SKM-1 (cell line): ENCODE results near the gene PEAK1.
"Not testable (repeated sequence)": the region's sequence is repeated elsewhere in the genome, so short reads cannot be mapped to it uniquely, and the experiment has no call there.

Source experiments
- DNase-seq: peaks from one replicate; lab custom pipeline; 2025; ENCODE audit not compliant: unreplicated experiment; lab: John Stamatoyannopoulos, UW

The PEAK1 gene

DNA sequence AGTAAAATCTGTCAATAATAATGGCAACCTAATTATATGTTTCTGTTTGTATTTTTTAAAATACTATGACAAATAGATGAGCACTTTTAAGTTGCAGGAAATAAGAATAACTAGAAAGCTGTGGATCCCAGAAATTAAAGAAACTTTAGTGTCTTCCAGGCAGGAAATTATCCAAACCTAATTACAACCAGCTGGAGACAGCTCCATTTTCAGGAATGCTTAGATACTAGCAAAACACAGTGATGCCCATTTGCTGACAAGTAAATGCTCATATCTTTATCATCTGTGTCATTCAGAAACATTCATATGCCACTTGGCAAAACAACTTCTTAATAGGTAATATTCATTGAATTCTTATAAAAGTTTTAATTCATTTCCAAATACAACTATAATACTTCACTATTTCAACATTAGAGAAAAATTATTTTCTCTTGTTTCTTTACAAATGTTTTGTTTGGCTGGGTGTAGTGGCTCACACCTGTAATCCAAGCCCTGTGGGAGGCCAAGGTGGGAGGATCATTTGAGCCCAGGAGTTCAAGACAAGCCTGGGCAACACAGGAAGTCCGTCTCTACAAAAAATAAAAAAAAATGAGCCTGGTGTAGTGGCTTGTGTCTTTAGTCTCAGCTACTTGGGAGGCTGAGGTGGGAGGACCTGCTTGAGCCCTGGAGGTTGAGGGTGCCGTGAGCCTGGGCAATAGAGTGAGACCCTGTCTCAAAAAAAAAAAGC is 179.9 kb downstream of the PEAK1 start:
- DNase-seq: no peak

DNA sequence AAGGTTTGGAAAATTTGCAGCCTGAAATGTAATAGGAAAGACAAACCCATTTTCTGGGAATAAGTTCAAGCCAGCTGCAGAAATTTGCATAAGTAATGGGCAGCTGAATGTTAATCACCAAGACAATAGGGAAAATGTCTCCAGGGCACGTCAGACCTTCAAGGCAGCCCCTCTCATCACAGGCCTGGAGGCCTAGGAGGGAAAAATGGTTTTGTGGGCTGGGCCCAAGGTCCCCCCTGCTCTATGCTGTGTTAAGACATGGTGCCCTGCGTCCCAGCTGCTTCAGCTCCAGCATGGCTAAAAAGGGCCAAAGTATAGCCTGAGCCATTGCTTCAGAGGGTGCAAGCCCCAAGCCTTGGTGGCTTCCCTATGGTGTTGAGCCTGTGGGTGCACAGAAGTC is 184.3 kb downstream of the PEAK1 start:
- DNase-seq: no peak

DNA sequence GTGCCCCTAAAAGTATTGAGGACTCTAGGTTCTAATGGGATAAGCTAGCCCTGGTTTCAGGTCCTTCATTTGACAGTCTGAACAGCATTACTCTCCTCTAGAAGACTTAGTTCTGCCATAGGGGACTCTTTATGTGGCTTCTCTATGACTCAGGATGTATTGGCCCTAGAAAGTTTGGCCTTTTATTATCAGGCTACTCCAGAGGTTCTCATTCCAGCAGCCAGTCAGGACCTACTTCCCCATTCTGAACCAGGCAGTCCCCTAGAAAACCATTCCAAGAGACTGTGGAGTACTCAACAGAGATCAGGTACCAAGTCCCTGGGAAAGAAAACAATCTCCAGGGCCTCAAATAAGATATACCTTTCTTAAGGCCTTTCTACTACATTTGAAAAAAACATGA is 191.1 kb downstream of the PEAK1 start:
- DNase-seq: no peak

DNA sequence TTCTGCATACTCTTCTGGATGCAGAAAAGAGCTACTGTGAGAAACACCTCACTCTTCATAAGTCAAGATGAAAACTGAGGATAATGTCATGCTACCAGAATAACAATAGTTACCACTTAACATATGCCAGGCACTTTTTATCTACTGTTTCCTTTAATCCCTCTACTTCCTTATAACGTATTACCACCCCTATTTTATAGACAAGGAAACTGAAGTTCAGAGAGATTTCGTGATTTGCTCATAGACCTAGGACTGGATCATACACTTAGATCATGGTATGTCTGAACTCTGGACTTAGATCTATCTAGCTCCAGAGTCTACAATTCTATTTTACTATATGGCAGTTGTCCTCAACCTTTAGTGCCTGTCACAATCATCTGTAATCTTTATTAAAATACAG is 193.3 kb downstream of the PEAK1 start:
- no peak for DNase-seq

DNA sequence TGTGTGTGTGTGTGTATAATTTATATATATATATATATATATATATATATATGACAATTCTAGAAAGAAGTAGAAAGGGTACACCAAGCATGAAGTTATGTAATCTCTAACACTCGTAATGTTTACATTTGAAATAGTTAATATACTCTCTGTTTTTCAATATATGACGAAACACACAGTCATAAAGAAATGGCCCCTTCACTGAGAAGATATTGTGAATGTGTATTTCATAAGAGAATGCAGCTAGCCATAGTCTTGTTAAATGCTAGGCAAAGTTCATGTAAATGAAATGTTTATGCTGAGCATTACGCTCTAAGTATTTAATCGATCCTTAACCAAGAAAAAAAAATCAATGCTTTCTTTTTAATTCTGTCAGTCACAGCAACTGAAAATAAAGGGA is 194.3 kb downstream of the PEAK1 start:
- DNase-seq: no peak

DNA sequence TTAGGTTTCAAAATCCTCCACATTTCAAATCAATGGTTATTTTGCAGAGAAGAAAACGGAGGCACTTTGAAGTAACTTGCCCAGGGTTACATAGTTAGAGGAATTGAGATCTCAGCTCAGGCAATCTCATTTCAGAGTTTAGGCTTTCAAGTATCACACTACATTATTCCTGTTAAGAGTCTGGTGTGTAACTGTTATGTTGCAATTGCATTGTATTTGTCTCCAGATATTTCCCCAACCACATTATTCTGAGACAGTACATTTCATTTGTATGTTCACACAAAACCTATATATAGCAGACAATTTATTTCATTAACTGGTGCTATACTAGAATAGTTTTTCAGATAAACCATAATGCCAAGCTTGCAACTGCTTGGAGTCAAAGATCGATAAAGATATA is 194.8 kb downstream of the PEAK1 start:
- no peak for DNase-seq

DNA sequence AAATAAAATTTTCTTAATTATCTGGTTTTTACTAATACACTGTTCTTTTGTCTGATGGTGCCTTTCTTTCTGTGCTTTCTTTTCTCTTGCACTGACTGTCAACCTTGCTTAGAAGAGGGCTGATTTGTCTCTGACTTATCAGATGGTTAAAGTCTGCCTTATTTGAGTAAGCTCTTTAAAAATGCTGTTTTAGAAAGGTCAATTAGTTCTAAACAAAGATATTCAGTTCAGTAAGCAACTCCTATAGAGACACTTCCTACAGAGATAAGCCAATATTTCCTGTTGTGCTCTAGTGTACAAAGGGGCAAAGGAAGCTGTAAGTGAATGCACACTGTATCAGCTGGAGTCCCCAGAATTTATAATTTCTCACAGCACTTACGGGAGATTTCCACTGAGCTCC is 195.6 kb downstream of the PEAK1 start:
- no peak for DNase-seq

DNA sequence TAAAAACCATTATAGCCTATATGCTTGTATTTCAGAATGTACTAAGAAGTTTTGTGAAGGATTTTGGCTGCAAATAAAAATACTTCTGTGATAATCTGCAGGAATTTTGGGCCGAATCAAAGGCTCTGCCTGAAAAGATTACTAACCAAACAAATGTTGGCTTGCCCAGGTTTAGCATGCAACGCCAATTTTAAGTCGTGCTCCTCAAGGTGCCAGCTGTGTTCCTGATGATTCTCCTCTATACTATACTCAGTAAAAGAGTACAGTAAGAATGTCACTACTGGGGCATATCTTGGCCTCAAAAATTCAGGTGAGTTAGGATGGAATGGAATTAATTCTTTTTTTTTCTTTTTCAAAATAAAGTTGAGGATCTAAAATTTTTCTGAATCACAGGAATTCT is 198.2 kb downstream of the PEAK1 start:
- DNase-seq: no peak

DNA sequence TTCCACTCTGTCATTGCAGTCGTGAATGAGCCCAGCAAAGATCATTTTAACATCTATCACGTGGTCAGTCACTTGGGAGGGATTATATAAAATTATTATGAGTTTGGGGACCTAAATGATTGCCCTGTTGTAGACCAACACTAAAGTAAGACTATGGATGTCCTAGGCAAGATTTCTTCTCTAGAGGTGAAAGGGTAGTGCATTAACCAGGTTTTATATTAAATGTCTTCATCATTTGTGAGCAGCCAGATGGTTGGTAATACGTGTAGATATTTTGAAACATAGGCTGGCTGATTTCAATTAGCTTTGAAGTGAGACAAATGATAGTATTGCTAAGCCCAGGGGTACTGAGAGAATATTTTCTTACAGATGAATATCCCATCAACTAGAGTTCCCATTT is 198.7 kb downstream of the PEAK1 start:
- DNase-seq: no peak

DNA sequence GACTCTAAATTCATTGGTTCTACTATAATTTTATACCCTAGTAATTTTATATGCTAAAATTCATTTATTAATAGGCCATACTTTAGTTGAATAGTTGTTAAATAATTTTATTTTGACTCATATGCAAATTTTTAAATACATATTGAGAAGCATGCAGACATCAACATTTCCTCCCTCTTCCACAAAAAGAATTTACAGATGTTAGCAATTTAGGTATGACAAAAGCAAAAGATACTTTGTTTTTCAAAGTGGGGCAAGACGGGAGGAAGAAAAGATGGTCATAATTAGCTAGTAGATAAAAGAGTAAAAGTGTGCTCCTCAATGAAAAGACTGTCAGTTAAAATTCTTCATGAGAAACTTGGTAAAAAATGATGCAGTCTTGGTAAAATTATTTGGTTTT is 200.1 kb downstream of the PEAK1 start:
- no peak for DNase-seq

DNA sequence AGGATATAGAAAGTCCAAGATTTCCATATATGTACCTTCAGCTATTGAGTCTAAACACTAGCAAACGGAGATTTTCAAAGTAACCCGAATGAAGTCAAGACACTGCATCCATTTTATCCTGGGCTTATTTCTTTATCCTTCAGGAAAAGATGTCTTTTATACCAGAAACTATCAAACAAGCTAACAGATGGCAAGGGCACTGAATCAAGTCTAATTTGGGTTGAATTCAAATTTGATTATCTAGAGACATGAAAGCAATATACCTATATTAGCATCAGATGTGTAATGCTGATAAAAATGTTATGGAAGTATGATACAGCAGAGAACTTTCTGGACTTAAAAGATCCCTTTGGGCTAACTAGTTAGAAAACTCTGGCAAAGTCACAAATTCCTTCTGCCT is 210.7 kb downstream of the PEAK1 start:
- no peak for DNase-seq

DNA sequence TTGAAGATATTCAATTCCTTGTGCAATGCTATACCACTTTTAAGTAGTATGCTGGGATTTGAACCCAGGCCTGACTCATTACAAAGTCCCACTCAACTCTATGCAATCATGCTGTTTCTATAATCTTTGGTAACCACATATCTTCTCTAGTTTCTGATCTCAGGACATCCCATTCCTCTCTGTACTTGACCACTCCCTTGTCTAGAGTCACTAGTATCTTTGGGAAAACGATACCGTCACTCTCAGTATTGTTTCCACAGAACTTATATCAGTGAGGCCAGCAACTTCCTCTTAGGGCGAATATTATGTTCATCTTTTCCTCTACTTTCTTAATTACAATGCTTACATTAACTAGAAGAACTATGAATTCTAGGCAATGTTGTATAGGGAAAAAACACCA is 211.7 kb downstream of the PEAK1 start:
- DNase-seq: no peak

DNA sequence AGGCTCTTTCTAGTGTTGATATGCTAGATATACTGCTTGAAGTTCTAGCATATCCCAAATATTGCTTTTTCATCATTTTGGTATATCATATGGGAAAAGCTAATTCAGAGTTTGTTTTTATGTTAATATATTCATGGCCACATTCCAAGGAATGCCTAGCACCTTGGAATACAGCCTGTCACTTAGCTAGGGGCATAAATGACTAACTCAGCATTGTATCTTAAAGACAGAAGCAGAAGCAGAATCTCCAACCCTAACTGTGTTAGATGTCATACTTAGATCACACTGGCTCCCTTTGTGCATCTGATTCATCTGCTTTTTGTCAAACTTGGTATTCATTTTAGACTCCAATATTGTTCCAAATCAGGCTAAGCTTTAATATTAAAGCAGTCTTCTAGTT is 218.2 kb downstream of the PEAK1 start:
- DNase-seq: no peak

DNA sequence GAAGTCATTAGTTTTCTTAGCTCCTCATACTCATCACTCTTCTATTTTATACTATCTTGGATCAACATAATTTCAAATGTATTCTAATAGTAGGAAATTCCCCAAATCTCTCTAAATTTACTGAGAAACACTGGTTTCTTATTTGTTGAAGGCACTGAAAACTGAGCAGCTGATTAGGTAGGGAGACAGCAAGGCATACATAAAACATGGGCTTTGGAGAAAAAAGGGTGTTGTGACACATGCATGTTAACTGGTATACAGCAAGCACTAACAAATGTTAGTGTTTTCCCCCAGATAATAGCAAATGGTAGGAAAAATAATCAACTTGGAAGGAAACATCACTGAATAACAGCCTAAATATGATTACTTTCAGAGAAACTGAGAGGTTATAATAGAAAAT is 223.5 kb downstream of the PEAK1 start:
- DNase-seq: no peak

DNA sequence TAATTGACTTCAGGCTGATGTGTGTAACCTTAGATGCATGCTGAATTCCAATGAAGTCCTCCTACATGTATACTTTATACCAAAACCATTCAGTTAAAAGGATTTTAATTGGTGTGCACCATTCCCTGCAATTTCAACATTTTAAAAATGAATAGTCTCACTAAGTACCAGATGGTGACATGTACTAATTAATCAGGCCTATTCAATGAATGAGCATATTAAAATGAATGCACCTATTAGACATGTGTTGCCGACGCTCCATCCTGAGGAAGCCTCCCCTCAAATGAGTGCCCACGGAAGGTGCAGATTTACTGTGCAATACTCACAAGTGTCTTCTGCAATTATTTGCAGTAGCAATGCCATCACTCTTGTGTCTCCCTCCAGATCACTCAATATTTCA is 224.3 kb downstream of the PEAK1 start:
- no peak for DNase-seq

DNA sequence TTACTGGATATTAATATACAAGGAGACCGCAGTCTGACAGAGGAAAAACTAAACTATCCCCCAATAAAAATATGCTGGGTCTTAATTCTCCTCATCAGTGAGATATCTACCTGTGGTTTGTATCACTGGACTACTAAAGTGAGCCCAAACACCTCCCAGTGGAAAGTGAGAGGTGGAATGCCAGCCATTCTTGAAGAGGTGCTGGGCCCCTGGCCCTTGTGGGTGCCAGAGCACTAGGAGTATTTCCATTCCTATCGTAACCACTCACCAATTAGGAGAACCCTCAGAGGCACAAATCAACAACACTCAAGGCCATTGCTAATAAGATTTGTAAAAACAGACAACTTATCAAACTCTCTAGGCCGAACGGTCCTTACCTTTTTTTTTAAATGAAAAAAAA is 227.5 kb downstream of the PEAK1 start:
- DNase-seq: no peak

DNA sequence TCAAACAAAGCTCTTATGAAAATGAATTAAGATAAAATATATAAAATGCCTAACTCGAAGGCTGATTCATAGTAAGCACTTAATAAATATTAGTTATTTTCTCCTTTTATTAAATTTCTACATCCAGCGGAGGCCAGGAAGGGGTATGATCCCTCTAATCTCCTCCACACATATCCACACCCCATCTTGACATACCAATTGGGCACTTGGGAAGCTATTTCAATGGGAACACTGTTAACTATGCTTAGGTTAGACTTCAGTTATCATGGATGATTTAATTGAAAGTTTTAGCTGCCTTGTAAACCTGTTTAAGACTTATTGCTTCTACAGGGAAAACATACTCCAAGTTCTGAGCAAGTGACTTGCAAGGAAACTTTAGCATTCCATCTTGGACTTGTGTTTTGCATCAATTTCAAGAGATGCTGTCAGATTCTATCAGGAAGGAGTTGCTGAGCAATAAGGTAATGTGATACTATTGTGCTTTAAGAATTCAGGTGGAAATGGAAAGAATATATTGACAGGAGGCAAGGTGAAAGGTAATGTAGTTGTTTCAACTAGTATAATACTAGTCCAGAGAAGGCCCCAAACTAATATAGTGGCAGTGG is 228.6 kb downstream of the PEAK1 start:
- no peak for DNase-seq

DNA sequence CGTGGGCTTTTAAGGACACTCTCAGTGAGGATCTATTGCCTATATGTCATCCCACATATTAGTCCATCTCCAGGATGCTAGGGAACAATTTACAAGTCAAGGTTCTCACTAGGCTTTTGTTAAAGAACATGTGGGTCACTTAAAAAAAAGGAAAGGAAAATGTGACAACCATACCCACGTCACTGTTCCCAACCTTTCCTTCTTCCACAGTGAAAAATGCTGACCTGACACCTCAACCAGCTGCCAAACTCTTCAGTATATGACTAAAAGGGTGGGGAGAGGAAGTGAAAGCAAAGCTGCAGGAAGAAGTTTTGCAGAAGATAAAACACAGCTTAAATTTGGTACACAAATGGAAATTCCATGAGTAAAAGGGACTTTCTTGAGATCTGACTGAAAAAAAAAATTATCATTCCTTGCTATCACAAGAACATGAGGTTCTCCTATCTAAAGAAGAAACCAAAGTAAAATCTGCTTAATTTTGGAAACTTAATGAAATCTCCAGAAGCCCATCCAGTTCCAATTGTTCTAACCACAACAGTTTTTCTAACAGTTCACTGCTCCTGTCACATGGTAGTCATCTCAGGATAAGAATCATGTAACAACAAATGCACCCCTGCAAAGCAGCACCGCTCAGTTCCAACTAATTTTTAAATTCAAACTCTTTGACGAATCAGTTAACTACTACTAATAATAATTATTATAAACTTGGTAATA is 232.0 kb downstream of the PEAK1 start:
- peak; percentile 10 for DNase-seq

DNA sequence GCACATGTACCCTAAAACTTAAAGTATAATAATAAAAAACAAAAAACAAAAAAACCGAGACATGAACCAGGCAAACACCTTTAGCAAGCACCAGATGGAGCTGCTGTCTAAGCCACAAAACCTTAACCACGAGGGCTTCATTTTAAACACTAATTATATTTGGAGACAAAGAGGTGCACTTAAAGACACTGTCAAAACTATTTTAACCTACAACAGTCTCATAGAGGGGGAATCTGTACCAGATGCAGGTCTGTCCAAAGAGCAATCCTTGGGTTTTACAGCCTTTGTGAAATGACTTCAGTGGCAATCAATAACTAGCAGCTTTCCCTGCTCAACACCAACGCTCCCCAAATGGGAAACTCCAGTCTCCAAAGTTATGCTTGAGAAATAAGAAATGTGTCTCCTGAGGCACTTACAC is 233.3 kb downstream of the PEAK1 start:
- DNase-seq: no peak

DNA sequence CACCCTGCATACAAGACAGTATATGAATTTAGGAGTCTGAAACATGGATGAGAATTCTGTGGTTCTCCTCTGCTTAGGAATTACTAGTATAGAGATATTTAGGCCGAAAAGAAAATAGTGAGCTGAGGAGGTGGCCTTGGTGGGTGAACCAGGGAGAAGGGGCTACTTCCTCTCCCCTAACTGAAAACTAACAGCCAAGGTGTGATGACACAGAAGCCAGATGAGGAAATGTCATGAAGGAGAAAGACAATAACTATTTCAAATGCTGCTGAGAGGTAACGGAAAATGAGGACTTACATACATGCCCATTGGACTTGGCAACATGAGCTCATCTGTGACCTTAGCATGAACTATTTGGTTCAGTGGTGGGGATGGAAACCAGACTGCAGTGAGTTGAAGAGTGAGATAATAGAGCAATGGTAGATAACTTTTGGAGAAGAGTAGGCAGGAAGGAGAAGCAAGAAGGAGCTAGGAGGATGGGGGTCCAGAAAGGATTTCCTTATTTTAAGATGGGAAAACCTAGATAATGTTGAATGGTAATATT is 234.6 kb downstream of the PEAK1 start:
- DNase-seq: no peak

DNA sequence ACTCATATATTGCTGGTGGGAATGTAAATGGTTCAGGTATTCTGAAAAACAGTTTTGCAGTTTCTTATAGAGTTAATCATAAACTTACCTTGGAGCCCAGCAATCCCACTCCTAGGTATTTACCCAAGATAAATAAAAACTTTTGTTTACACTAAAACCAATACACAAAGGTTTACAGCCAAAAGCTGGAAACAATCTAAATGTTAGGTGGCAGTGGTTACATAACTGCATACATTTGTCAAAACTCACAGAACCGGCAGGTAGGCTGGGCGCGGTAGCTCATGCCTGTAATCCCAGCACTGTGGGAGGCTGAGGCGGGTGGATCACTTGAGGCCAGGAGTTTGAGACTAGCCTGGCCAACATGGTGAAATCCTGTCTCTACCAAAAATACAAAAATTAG is 235.6 kb downstream of the PEAK1 start:
- DNase-seq: not testable (repeated sequence)

DNA sequence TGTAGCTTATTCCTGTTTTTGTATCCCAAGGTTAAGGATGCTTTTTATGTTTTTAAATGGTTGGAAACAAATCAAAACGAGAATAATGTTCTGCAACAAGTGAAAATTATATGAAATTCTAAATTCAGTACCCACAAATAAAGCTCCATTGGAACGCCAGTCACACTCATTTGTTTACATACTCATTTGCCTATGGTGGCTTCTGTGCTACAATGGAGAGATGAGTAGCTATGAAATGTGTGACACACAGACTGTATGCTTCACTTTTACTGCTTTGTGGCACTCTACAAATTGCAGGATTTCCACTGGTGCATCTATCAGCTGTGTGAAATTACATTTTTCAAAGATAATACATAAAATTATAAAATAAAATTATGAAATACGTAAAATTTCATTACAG is 236.8 kb downstream of the PEAK1 start:
- DNase-seq: no peak
